ENCODE results near the gene ATP5F1D. TPM values are rescaled to one million over a fixed set of nuclear protein-coding genes. Genes with fewer than 3 reads are reported as not detected.

The ATP5F1D gene
- total and polyA plus RNA-seq, 2 of the 8 experiments (the other 6 are each of a cell fraction or from before 2014, with no cell fraction given) = 174 to 249 TPM

GRCh38 chr19:1284979-1285736, 43.6 kb downstream of the ATP5F1D start:
- no peaks in the 10 kb centered on the region for H3K36me3 ChIP-seq (ENCODE audit: control insufficient read depth in 2 of 4, insufficient read depth in 4 of 4, low read length in 3 of 4)
- H3K4me1 ChIP-seq (replicated peaks in 1 of 4; ENCODE audit: control insufficient read depth in 3 of 4, insufficient read depth in 4 of 4, low read length in 3 of 4) = peaks cover 0 to 20% (median 9%) of the 10 kb centered on the region in 4 experiments; a peak in 5 of 7 replicates
- no peak overlapping the region; a peak in 1 of 7 replicates for H3K9ac ChIP-seq (replicated peaks in 1 of 4; ENCODE audit: extremely low read depth in 1 of 4, low read depth in 3 of 4, low read length in 3 of 4)
- peak overlapping the region; percentile 99; the same call in 1 of the 2 replicates for H2BK15ac ChIP-seq (ENCODE audit: low read length)
- H3K79me2 ChIP-seq (ENCODE audit: control insufficient read depth in 1 of 2, insufficient read depth in 2 of 2, low read length in 2 of 2) = no peaks in the 10 kb centered on the region
- H3K4me2 ChIP-seq (ENCODE audit: insufficient read depth in 1 of 2, low read depth in 2 of 2, low read length in 2 of 2) = peak overlapping the region; percentile 53 to 84; a peak in 3 of 4 replicates
- POLR2A ChIA-PET (ENCODE audit: partially characterized antibody) = interaction anchor here (0.5 to 3.7 kb wide), 11 partner anchors 10 to 764 kb away, joined by 3 to 35 read pairs (median 3); partner anchors contain the start of genes CIRBP and FAM174C
- H4K5ac ChIP-seq (ENCODE audit: insufficient read length, low read depth, low read length) = no peak overlapping the region
- peak overlapping the region; percentile 24 to 63 (median 37); a peak in 7 of 8 replicates for H3K4me3 ChIP-seq (ENCODE audit: extremely low read depth in 1 of 4, insufficient read depth in 2 of 4, low read depth in 3 of 4, low read length in 4 of 4)
- H3K18ac ChIP-seq (ENCODE audit: extremely low read depth, low read length) = peak overlapping the region; percentile 62
- peak overlapping the region; percentile 89 for H4K8ac ChIP-seq (ENCODE audit: extremely low read depth, insufficient read depth, low read length)
- H2BK20ac ChIP-seq (ENCODE audit: low read length) = 0 out of 2 replicates have a peak overlapping the region, but pooled peaks have one; percentile 93
- H2BK12ac ChIP-seq (ENCODE audit: low read depth, low read length) = peak overlapping the region; percentile 89
- no peak overlapping the region for H2BK5ac ChIP-seq (ENCODE audit: low read depth, low read length)
- H3K23ac ChIP-seq (ENCODE audit: insufficient read length) = no peak overlapping the region
- peak overlapping the region; percentile 59 for H3K56ac ChIP-seq (replicated peaks; ENCODE audit: insufficient read length, low read depth, low read length)
- H2AFZ ChIP-seq (ENCODE audit: low read length) = 0 out of 2 replicates have a peak overlapping the region, but pooled peaks have one; percentile 23
- DNase-seq (ENCODE audit: low read depth in 1 of 2, low spot score in 2 of 2) = peak in 1 of 2 experiments; percentile 71
- peaks cover 5% of the 10 kb centered on the region; the same call in 1 of the 2 replicates for H3K23me2 ChIP-seq (ENCODE audit: low read depth, low read length)
- WGBS, 2 experiments (ENCODE audit: extremely low coverage in 1 of 2, insufficient coverage in 1 of 2, insufficient read length in 1 of 2, insufficient replicate concordance in 2 of 2, low coverage in 1 of 2, low lambda C conversion rate in 2 of 2, missing lambda C conversion rate in 1 of 2) = 38% methylated on average over 26 of the region's 51 CpGs; no CpG with 5 or more reads in 1 of the 2 experiments
- 0 out of 2 replicates have a peak overlapping the region, but pooled peaks have one; percentile 3 for H2AK5ac ChIP-seq (ENCODE audit: low read depth, low read length)
- no peak for FAIRE-seq
- peak overlapping the region; percentile 96 for H3K4ac ChIP-seq (replicated peaks; ENCODE audit: insufficient read length, low read depth, low read length)
- H3K79me1 ChIP-seq (ENCODE audit: low read depth, low read length) = no peaks in the 10 kb centered on the region
- peak overlapping the region; percentile 33 for H2BK120ac ChIP-seq (replicated peaks; ENCODE audit: low read depth, low read length)
- CTCF ChIA-PET (ENCODE audit: partially characterized antibody) = interaction anchor here (0.6 to 2.3 kb wide), 11 partner anchors 19 to 94 kb away, joined by 3 to 6 read pairs (median 3); no protein-coding TSS in a partner anchor
- H4K20me1 ChIP-seq (replicated peaks in 1 of 2; ENCODE audit: control insufficient read depth in 1 of 2, insufficient read depth in 2 of 2, low read length in 2 of 2) = peaks cover 0 to 2% of the 10 kb centered on the region in 2 experiments
- H3K14ac ChIP-seq (ENCODE audit: insufficient read length) = no peak overlapping the region
- peaks cover 0 to 21% (median 12%) of the 10 kb centered on the region in 4 experiments; a peak in 5 of 7 replicates for H3K27me3 ChIP-seq (replicated peaks in 1 of 4; ENCODE audit: control insufficient read depth in 3 of 4, extremely low read depth in 1 of 4, insufficient read depth in 3 of 4, low read length in 3 of 4)
- H3K9me3 ChIP-seq (ENCODE audit: insufficient read depth in 2 of 2, low read depth in 1 of 2, low read length in 1 of 2) = no peaks in the 10 kb centered on the region
- peak overlapping the region; percentile 54 for H4K91ac ChIP-seq (replicated peaks; ENCODE audit: insufficient read length, low read length)
- H3K27ac ChIP-seq (ENCODE audit: low read depth, low read length) = no peak overlapping the region
- TF ChIP-seq KDM4A (IDR thresholded peaks at IDR 0.05; ENCODE audit: low read depth, low read length, severe bottlenecking) (peak; percentile 57), TBP (IDR thresholded peaks at IDR 0.05; ENCODE audit: low read depth, low read length) (no peak), HDAC6 (IDR thresholded peaks at IDR 0.05; ENCODE audit: low read depth, low read length) (no peak), ATF2 (IDR thresholded peaks at IDR 0.05; ENCODE audit: low read length) (no peak), POU5F1 (IDR thresholded peaks at IDR 0.05; ENCODE audit: low read depth, low read length) (no peak), JUN (IDR thresholded peaks at IDR 0.05; ENCODE audit: low read depth, low read length) (no peak), SIRT6 (IDR thresholded peaks at IDR 0.05; ENCODE audit: low read length) (no peak), TAF1 (IDR thresholded peaks at IDR 0.05; ENCODE audit: low read depth, low read length) (no peak), SUZ12 (IDR thresholded peaks at IDR 0.05; ENCODE audit: low read length) (0 out of 2 replicates have a peak, but pooled peaks have one; percentile 39), CBX5 (IDR thresholded peaks at IDR 0.05; ENCODE audit: low read depth, low read length) (no peak)

All from H1 (cell line).